ENCODE measurements around the gene NPY.

Gene NPY

GRCh38 chr7:24337180-24337579 is 53.2 kb downstream of the NPY start:
- TF ChIP-seq PATZ1 (CRISPR knock-in tag; IDR thresholded peaks at IDR 0.05; ENCODE audit: borderline replicate concordance) (no peak), PPARA (CRISPR knock-in tag; IDR thresholded peaks at IDR 0.05; ENCODE audit: borderline replicate concordance) (no peak), GLIS3 (CRISPR knock-in tag; IDR thresholded peaks at IDR 0.05) (no peak), ARNTL (CRISPR knock-in tag; IDR thresholded peaks at IDR 0.05; ENCODE audit: borderline replicate concordance, low read depth) (no peak), ZNF70 (CRISPR knock-in tag; IDR thresholded peaks at IDR 0.05) (no peak), BACH2 (CRISPR knock-in tag; IDR thresholded peaks at IDR 0.05; ENCODE audit: borderline replicate concordance) (no peak), SNAI2 (CRISPR knock-in tag; IDR thresholded peaks at IDR 0.05) (no peak), ESRRG (CRISPR knock-in tag; IDR thresholded peaks at IDR 0.05) (no peak), RARB (CRISPR knock-in tag; IDR thresholded peaks at IDR 0.05) (no peak), CSRNP3 (CRISPR knock-in tag; IDR thresholded peaks at IDR 0.05) (no peak), TCF4 (CRISPR knock-in tag; IDR thresholded peaks at IDR 0.05; ENCODE audit: borderline replicate concordance) (no peak), ZNF8 (CRISPR knock-in tag; IDR thresholded peaks at IDR 0.05) (no peak)
- no peak for ATAC-seq

GRCh38 chr7:24339575-24339974 is 55.6 kb downstream of the NPY start:
- TF ChIP-seq PATZ1 (CRISPR knock-in tag; IDR thresholded peaks at IDR 0.05; ENCODE audit: borderline replicate concordance) (no peak), ZNF8 (CRISPR knock-in tag; IDR thresholded peaks at IDR 0.05) (no peak), ESRRG (CRISPR knock-in tag; IDR thresholded peaks at IDR 0.05) (no peak), ZFP30 (CRISPR knock-in tag; IDR thresholded peaks at IDR 0.05) (no peak), SNAI2 (CRISPR knock-in tag; IDR thresholded peaks at IDR 0.05) (no peak), TSHZ2 (CRISPR knock-in tag; IDR thresholded peaks at IDR 0.05) (no peak), TOX (CRISPR knock-in tag; IDR thresholded peaks at IDR 0.05; ENCODE audit: borderline replicate concordance) (no peak), ISL1 (CRISPR knock-in tag; IDR thresholded peaks at IDR 0.05) (no peak), BACH2 (CRISPR knock-in tag; IDR thresholded peaks at IDR 0.05; ENCODE audit: borderline replicate concordance) (no peak), CSDC2 (CRISPR knock-in tag; IDR thresholded peaks at IDR 0.05) (no peak), ZC3H10 (CRISPR knock-in tag; IDR thresholded peaks at IDR 0.05) (no peak), ZNF565 (CRISPR knock-in tag; conservative IDR thresholded peaks at IDR 0.05; ENCODE audit: low read depth) (no peak)
- ATAC-seq = no peak

- ATAC-seq = no peak
- TF ChIP-seq PATZ1 (CRISPR knock-in tag; IDR thresholded peaks at IDR 0.05; ENCODE audit: borderline replicate concordance) = no peak
- TF ChIP-seq RARB (CRISPR knock-in tag; IDR thresholded peaks at IDR 0.05) = no peak
Observed at GRCh38 chr7:24340727-24341126, 56.7 kb downstream of the NPY start.

Data from SK-N-SH treated with all-trans-retinoic acid at 6 μM for 48 hours (cell line).